GM12878 (cell line): ENCODE data around the gene SCARB1. TPM values are rescaled to one million over a fixed set of nuclear protein-coding genes. Genes with fewer than 3 reads are reported as not detected.

ENCODE experiments used
- ATAC-seq: fragments of 200-7000 bp; cut with Tn5 transposase; 3 replicates; pipeline ENCODE4 v1.9.1; 2020; ENCODE audit warnings: mild to moderate bottlenecking, moderate library complexity
- BruUV-seq: library from RNA; stranded (reverse); fragments of 400-500 nt; replicated peaks from 2 replicates; lab custom pipeline; 2021; lab: Mats Ljungman, UMichigan
- CTCF ChIA-PET: fragments of 300-600 bp; sonication (Branson Sonifier 250); formaldehyde crosslinking; extraction: SDS; loops from one replicate; lab custom pipeline; 2021; ENCODE audit warnings: inconsistent platforms; lab: Yijun Ruan, JAX
- POLR2A ChIA-PET: fragments of 350-600 bp; formaldehyde crosslinking; extraction: SDS; loops from one replicate; lab custom pipeline; 2021; ENCODE audit warnings: inconsistent platforms; lab: Charles Lee
- RAD21 ChIA-PET: fragments of 300-600 bp; sonication (Branson Sonifier 250); formaldehyde crosslinking; loops from one replicate; lab custom pipeline; 2023; ENCODE audit warnings: antibody characterized with exemption; ENCODE audit not compliant: unreplicated experiment; lab: Charles Lee
- SMC1A ChIA-PET: fragments of 300-600 bp; sonication (Branson Sonifier 250); formaldehyde crosslinking; loops from one replicate; lab custom pipeline; 2023; ENCODE audit not compliant: unreplicated experiment, uncharacterized antibody; lab: Charles Lee
- DNase-seq: peaks from one replicate; pipeline ENCODE4 v3.0.0-alpha.2; 2011; ENCODE audit warnings: low read depth, low spot score
- FAIRE-seq: peaks from 3 replicates; lab custom pipeline; 2011; peaks lifted over from hg19 to GRCh38; lab: Jason Lieb, UNC
- H2AFZ ChIP-seq: 2 replicates; pipeline ENCODE4 v1.6.0; 2011; ENCODE audit warnings: low read depth, low read length, control low read depth; ENCODE audit not compliant: control insufficient read depth
- H3K27ac ChIP-seq: 2 replicates; pipeline ENCODE4 v1.5.1; 2011; ENCODE audit warnings: control low read depth; ENCODE audit not compliant: control insufficient read depth, insufficient read depth
- H3K27me3 ChIP-seq, 2 experiments: replicated peaks in 1 of 2; 2 replicates each; pipeline versions ENCODE4 v1.6.0 to v1.6.1; 2011; ENCODE audit warnings: low read length in 1 of 2; ENCODE audit not compliant: control insufficient read depth in 2 of 2, insufficient read depth in 2 of 2
- H3K36me3 ChIP-seq, 2 experiments: 2 replicates each; pipeline ENCODE4 v1.5.1; 2011; ENCODE audit warnings: low read length in 1 of 2; ENCODE audit not compliant: control insufficient read depth in 2 of 2, insufficient read depth in 2 of 2
- H3K4me1 ChIP-seq: 2 replicates; pipeline ENCODE4 v1.6.1; 2011; ENCODE audit warnings: mild to moderate bottlenecking, low read length, moderate library complexity, mixed read lengths; ENCODE audit not compliant: control insufficient read depth, insufficient read depth
- H3K4me2 ChIP-seq: 2 replicates; pipeline ENCODE4 v1.6.0; 2011; ENCODE audit warnings: control low read depth; ENCODE audit not compliant: control insufficient read depth, insufficient read depth
- H3K4me3 ChIP-seq: fragments of 200-600 bp; sonication (generic); 2 replicates; pipeline ENCODE4 v1.5.1; 2016
- H3K79me2 ChIP-seq: 2 replicates; pipeline ENCODE4 v1.6.0; 2011; ENCODE audit warnings: low read length; ENCODE audit not compliant: control insufficient read depth, insufficient read depth
- H3K9ac ChIP-seq: 2 replicates; pipeline ENCODE4 v1.8.0; 2011; ENCODE audit warnings: low read length, control low read depth, mixed read lengths; ENCODE audit not compliant: control insufficient read depth, insufficient read depth
- H3K9me3 ChIP-seq: replicated peaks from 3 replicates; pipeline ENCODE4 v1.5.1; 2011; ENCODE audit warnings: mild to moderate bottlenecking, low read length; ENCODE audit not compliant: control insufficient read depth, insufficient read depth
- H4K20me1 ChIP-seq: 2 replicates; pipeline ENCODE4 v1.6.0; 2011; ENCODE audit not compliant: control insufficient read depth, insufficient read depth
- EP300 ChIP-seq, 2 experiments: fragments of 150-350 bp in 1 of 2; IDR thresholded peaks; 2 replicates each; pipeline ENCODE4 v1.6.1; 2011 to 2012; ENCODE audit warnings: low read depth in 2 of 2, low read length in 2 of 2, borderline replicate concordance in 1 of 2, improper control_type of control experiment in 1 of 2, inconsistent platforms in 1 of 2; ENCODE audit not compliant: control insufficient read depth in 1 of 2
- JUNB ChIP-seq: IDR thresholded peaks from 2 replicates; pipeline ENCODE4 v1.6.1; 2016; ENCODE audit warnings: antibody characterized with exemption, mild to moderate bottlenecking
- LARP7 ChIP-seq: fragments of 450-650 bp; IDR thresholded peaks from 2 replicates; pipeline ENCODE4 v1.6.1; 2017; ENCODE audit warnings: mild to moderate bottlenecking
- NBN ChIP-seq: fragments of 450-650 bp; IDR thresholded peaks from 2 replicates; pipeline ENCODE4 v1.6.1; 2016
- NFYB ChIP-seq: IDR thresholded peaks from 2 replicates; pipeline ENCODE4 v1.6.1; 2011; ENCODE audit warnings: low read depth, mild to moderate bottlenecking, low read length, improper control_type of control experiment, moderate library complexity; ENCODE audit not compliant: insufficient read depth
- POLR2AphosphoS2 ChIP-seq: IDR thresholded peaks from 2 replicates; pipeline ENCODE4 v1.6.1; 2011; ENCODE audit warnings: low read depth, mild to moderate bottlenecking, low read length, improper control_type of control experiment, moderate library complexity
- RB1 ChIP-seq: fragments of 450-650 bp; formaldehyde crosslinking; IDR thresholded peaks from 2 replicates; pipeline ENCODE4 v1.6.1; 2017; ENCODE audit warnings: mild to moderate bottlenecking, borderline replicate concordance
- RELA ChIP-seq: fragments of 450-650 bp; IDR thresholded peaks from 2 replicates; pipeline ENCODE4 v1.8.0; 2014; ENCODE audit warnings: borderline replicate concordance; ENCODE audit not compliant: partially characterized antibody
- RELB ChIP-seq: fragments of 450-650 bp; IDR thresholded peaks from 2 replicates; pipeline ENCODE4 v1.6.1; 2017; ENCODE audit warnings: low read depth, mild to moderate bottlenecking, moderate library complexity
- SMAD1 ChIP-seq: fragments of 450-650 bp; IDR thresholded peaks from 2 replicates; pipeline ENCODE4 v1.6.1; 2018; ENCODE audit warnings: mild to moderate bottlenecking, low read depth; ENCODE audit not compliant: partially characterized antibody
- SMARCA5 ChIP-seq: fragments of 450-650 bp; IDR thresholded peaks from 2 replicates; pipeline ENCODE4 v1.6.1; 2017; ENCODE audit warnings: mild to moderate bottlenecking
- SMC3 ChIP-seq: IDR thresholded peaks from 2 replicates; pipeline ENCODE4 v1.6.1; 2011; ENCODE audit warnings: low read length, improper control_type of control experiment, borderline replicate concordance
- SRF ChIP-seq, 2 experiments: IDR thresholded peaks; 2 replicates each; pipeline ENCODE4 v1.6.1; 2011; ENCODE audit warnings: low read depth in 2 of 2, low read length in 2 of 2, mild to moderate bottlenecking in 1 of 2, moderate library complexity in 1 of 2
- ZBED1 ChIP-seq: IDR thresholded peaks from 2 replicates; pipeline ENCODE4 v1.6.1; 2016; ENCODE audit warnings: borderline replicate concordance
- ZNF384 ChIP-seq: IDR thresholded peaks from 2 replicates; pipeline ENCODE4 v1.6.1; 2012; ENCODE audit warnings: low read depth, mild to moderate bottlenecking, low read length, improper control_type of control experiment, borderline replicate concordance
- WGBS: methylation state at CpG from one replicate; pipeline ENCODE4 v1.1.6; 2016; ENCODE audit warnings: low lambda C conversion rate; ENCODE audit not compliant: insufficient replicate concordance, insufficient coverage; ENCODE audit errors: missing lambda C conversion rate; 5-methylcytosine and 5-hydroxymethylcytosine counted together
- in situ Hi-C: fragments of 300-500 bp; cut with MboI; formaldehyde crosslinking; loops from 9 replicates; pipeline ENCODE4 v1.14.3; 2018; ENCODE audit warnings: mixed read lengths
- intact Hi-C: fragments of 100-400 bp; cut with micrococcal nuclease; formaldehyde crosslinking; loops from one replicate; pipeline ENCODE4 v1.14.2; 2022; ENCODE audit not compliant: unreplicated experiment
- polyA plus RNA-seq, 11 experiments: library from polyadenylated mRNA; depleted of rRNA in 4 of 11; unstranded in 6 of 11; stranded (reverse) in 5 of 11; fragments of >200 nt; fragmentation: Nextera tagmentation in 4 of 11; fragmentation: Illumina TruSeq in 1 of 11; extraction: Ambion mirVana in 4 of 11; extraction: Trizol in 1 of 11; gene quantifications; 1 replicate in 1 of 11; 2 replicates in 10 of 11; pipeline versions ENCODE4 v1.2.1 to v1.2.3, GENCODE V29; 2011 to 2016; ENCODE audit warnings: inconsistent platforms in 2 of 11, missing spikeins in 2 of 11, low read depth in 1 of 11
- total RNA-seq, 4 experiments: library from RNA; depleted of rRNA in 3 of 4; stranded (reverse); fragments of >200 nt in 3 of 4; fragmentation: Illumina TruSeq in 1 of 4; extraction: Trizol in 1 of 4; gene quantifications; 2 replicates each; pipeline versions ENCODE4 v1.2.1 to v1.2.3, GENCODE V29; 2013 to 2021
- TF ChIP-seq, protein P1 (sequence below): IDR thresholded peaks from 2 replicates; pipeline ENCODE4 v1.6.1; 2012; ENCODE audit warnings: low read depth, low read length, improper control_type of control experiment
- TF ChIP-seq, protein P2 (sequence below): fragments of 150-350 bp; IDR thresholded peaks from 2 replicates; pipeline ENCODE4 v1.6.1; 2014; ENCODE audit warnings: mild to moderate bottlenecking, low read depth, low read length

The SCARB1 gene
- total and polyA plus RNA-seq, 10 of the 15 experiments (the other 5 are each of a cell fraction or from before 2014, with no cell fraction given): 0.34 to 104 (median 63.1) TPM

GRCh38 chr12:124784871-124785572, 78.6 kb downstream of the SCARB1 start:
- no peak overlapping the region for H2AFZ ChIP-seq
- WGBS: 86% methylated on average over 11 of the region's 11 CpGs
- FAIRE-seq: no peak
- DNase-seq: no peak
- H3K9me3 ChIP-seq: no peaks in the 10 kb centered on the region; the same call in 2 of the 3 replicates
- peaks cover 27 to 37% of the 10 kb centered on the region in 2 experiments for H3K36me3 ChIP-seq
- H3K27ac ChIP-seq: no peak overlapping the region
- ChIA-PET POLR2A (no interaction called here), SMC1A (interaction anchor here (1.4 kb wide), 1 partner anchor 9 kb away, joined by 6 read pairs; no protein-coding TSS in a partner anchor), CTCF (interaction anchor here (1.0 kb wide), 1 partner anchor 17 kb away, joined by 3 read pairs; no protein-coding TSS in a partner anchor), RAD21 (no interaction called here)
- peaks cover 12% of the 10 kb centered on the region for H3K4me1 ChIP-seq
- H3K4me3 ChIP-seq: no peak overlapping the region
- in situ Hi-C loops: no loop called here
- ATAC-seq: no peak
- intact Hi-C loops: no loop called here
- H3K4me2 ChIP-seq: no peak overlapping the region
- no TSS peak for BruUV-seq
- TF ChIP-seq NBN (no peak), RELB (no peak), EP300 (IDR thresholded peaks at IDR 0.05; ENCODE audit: borderline replicate concordance in 1 of 2, control insufficient read depth in 1 of 2, low read depth in 2 of 2, low read length in 2 of 2) (no peak), RB1 (no peak), ZNF384 (no peak), NFYB (no peak), JUNB (no peak), SMC3 (no peak), POLR2AphosphoS2 (no peak), LARP7 (no peak), SRF (IDR thresholded peaks at IDR 0.05; ENCODE audit: low read depth in 2 of 2, low read length in 2 of 2) (no peak), RELA (no peak), SMARCA5 (no peak), SMAD1 (no peak), ZBED1 (no peak)
- TF ChIP-seq, protein P1, sequence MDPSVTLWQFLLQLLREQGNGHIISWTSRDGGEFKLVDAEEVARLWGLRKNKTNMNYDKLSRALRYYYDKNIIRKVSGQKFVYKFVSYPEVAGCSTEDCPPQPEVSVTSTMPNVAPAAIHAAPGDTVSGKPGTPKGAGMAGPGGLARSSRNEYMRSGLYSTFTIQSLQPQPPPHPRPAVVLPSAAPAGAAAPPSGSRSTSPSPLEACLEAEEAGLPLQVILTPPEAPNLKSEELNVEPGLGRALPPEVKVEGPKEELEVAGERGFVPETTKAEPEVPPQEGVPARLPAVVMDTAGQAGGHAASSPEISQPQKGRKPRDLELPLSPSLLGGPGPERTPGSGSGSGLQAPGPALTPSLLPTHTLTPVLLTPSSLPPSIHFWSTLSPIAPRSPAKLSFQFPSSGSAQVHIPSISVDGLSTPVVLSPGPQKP: no peak
- TF ChIP-seq, protein P2, sequence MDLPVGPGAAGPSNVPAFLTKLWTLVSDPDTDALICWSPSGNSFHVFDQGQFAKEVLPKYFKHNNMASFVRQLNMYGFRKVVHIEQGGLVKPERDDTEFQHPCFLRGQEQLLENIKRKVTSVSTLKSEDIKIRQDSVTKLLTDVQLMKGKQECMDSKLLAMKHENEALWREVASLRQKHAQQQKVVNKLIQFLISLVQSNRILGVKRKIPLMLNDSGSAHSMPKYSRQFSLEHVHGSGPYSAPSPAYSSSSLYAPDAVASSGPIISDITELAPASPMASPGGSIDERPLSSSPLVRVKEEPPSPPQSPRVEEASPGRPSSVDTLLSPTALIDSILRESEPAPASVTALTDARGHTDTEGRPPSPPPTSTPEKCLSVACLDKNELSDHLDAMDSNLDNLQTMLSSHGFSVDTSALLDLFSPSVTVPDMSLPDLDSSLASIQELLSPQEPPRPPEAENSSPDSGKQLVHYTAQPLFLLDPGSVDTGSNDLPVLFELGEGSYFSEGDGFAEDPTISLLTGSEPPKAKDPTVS: no peak
- H3K27me3 ChIP-seq: no peaks in the 10 kb centered on the region
- no peaks in the 10 kb centered on the region for H3K79me2 ChIP-seq
- H4K20me1 ChIP-seq: no peaks in the 10 kb centered on the region
- no peak overlapping the region for H3K9ac ChIP-seq
